Measurements from ENCODE around the gene IPMK. TPM values are rescaled to one million over a fixed set of nuclear protein-coding genes. Genes with fewer than 3 reads are reported as not detected.
"Not testable (repeated sequence)": the region's sequence is repeated elsewhere in the genome, so short reads cannot be mapped to it uniquely, and the experiment has no call there.

Gene IPMK
- total and polyA plus RNA-seq, 2 experiments from 2014 or later, result 3.6 to 6.6 TPM

DNA sequence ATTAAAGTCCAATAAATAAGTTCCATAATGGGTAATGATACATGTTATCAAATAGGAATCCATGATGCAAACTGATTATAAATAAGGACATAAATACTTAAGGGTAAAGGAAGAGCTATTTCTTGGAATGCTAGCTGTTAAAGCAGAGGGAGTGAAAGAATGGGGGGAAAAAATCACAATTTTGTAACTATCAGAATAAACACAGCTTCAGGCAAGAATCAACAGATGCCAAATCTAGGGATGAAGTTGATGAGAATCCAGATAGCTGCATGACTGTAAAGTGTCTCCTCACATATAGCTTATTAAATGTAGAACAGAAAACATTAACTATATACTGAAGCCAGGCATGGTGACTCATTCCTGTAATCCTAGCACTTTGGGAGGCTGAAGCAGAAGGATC, 4.9 kb downstream of the IPMK start:
- H3K9me2 ChIP-seq (ENCODE audit: insufficient read depth), result no peaks in the 10 kb centered on the region
- no peak overlapping the region for H3K9ac ChIP-seq

DNA sequence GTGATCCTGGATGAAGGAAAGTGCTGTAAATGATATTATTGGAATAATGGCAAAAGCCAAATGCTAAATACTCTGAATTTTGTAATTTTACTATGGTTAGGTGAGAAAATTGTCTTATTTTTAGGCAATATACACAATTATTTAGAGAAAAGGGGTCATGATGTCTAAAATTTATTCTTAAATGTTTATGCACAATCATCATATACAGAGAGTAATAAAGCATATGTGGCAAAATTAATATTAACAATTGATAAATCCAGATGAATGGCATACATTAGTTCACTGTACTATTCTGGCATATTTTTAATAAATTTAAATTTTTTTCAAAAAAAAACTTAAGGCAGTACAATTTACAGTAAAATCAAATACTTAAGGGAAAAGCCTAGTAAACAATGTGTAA, 7.4 kb downstream of the IPMK start:
- H3K27ac ChIP-seq, result no peak overlapping the region
- in situ Hi-C loops (cut with MboI), result no loop called here
- H3K27me3 ChIP-seq (replicated peaks; ENCODE audit: insufficient read depth), result no peaks in the 10 kb centered on the region
- no peaks in the 10 kb centered on the region for H4K20me1 ChIP-seq (ENCODE audit: insufficient read depth)
- no peak overlapping the region for H3K4me3 ChIP-seq
- no peaks in the 10 kb centered on the region for H3K36me3 ChIP-seq (ENCODE audit: low read depth)
- TF ChIP-seq EZH2phosphoT487 (IDR thresholded peaks at IDR 0.05; ENCODE audit: insufficient read depth, low read depth) (no peak), EZH2 (IDR thresholded peaks at IDR 0.05; ENCODE audit: insufficient read depth, poor library complexity, severe bottlenecking) (no peak)
- no peaks in the 10 kb centered on the region for H3K9me2 ChIP-seq (ENCODE audit: insufficient read depth)
- no peak for DNase-seq
- H3F3A ChIP-seq (ENCODE audit: insufficient read depth), result no peaks in the 10 kb centered on the region
- peaks cover 6% of the 10 kb centered on the region; the same call in 1 of the 2 replicates for H3K4me1 ChIP-seq (ENCODE audit: insufficient read depth)
- H3K79me2 ChIP-seq (ENCODE audit: insufficient read depth), result peaks cover 79% of the 10 kb centered on the region
- H3K4me2 ChIP-seq (ENCODE audit: unreplicated experiment), result no peak overlapping the region
- H3K9ac ChIP-seq, result no peak overlapping the region
- H2AFZ ChIP-seq, result no peak overlapping the region
- no peaks in the 10 kb centered on the region for H3K9me3 ChIP-seq (ENCODE audit: low read depth)

More for the DNA sequence above, 4.9 kb downstream of the IPMK start:
- H3K36me3 ChIP-seq (ENCODE audit: low read depth), result no peaks in the 10 kb centered on the region
- no peak overlapping the region for H3K4me3 ChIP-seq
- no peak overlapping the region for H3K4me2 ChIP-seq (ENCODE audit: unreplicated experiment)
- H4K20me1 ChIP-seq (ENCODE audit: insufficient read depth), result no peaks in the 10 kb centered on the region
- TF ChIP-seq EZH2 (IDR thresholded peaks at IDR 0.05; ENCODE audit: insufficient read depth, poor library complexity, severe bottlenecking) (no peak), EZH2phosphoT487 (IDR thresholded peaks at IDR 0.05; ENCODE audit: insufficient read depth, low read depth) (no peak)
- in situ Hi-C loops (cut with MboI), result no loop called here
- no peak overlapping the region for H3K27ac ChIP-seq
- peaks cover 74% of the 10 kb centered on the region for H3K79me2 ChIP-seq (ENCODE audit: insufficient read depth)
- H3F3A ChIP-seq (ENCODE audit: insufficient read depth), result peaks cover 16% of the 10 kb centered on the region
- DNase-seq, result no peak
- H3K9me3 ChIP-seq (ENCODE audit: low read depth), result no peaks in the 10 kb centered on the region
- H3K4me1 ChIP-seq (ENCODE audit: insufficient read depth), result peaks cover 11% of the 10 kb centered on the region; the same call in 1 of the 2 replicates
- H2AFZ ChIP-seq, result no peak overlapping the region
- H3K27me3 ChIP-seq (replicated peaks; ENCODE audit: insufficient read depth), result no peaks in the 10 kb centered on the region

DNA sequence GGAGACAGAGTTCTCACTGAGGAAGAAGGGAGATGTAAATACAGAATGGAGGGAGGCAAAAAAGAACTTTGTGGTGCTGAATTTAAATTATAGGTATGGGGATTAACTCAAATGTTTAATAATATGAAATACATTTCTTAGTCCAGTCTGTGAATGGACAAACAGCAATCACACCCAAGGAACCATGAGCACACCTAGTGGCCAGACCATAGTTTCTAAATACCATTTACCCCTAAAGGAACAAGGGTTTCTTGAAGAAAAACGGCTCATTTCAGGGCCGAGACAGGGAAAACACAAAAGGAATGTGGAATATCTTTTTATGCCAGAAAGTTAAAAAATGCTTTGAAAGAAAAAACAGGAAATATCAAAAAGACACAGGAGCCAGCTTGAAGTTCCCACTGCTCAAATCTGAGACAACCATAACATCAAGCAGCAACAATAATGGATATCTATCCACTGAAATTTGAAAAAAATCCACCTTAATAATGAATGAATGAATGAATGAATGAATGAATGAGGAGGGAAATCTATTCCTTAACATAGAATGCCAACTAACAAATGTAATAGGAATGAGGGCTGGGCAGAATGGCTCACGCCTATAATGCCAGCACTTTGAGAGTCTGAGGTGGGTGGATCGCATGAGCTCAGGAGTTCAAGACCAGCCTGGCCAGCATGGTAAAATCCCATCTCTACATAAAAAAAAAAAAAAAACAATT, 8.6 kb downstream of the IPMK start:
- no peak overlapping the region for H3K9ac ChIP-seq
- no peak overlapping the region for H3K4me3 ChIP-seq
- TF ChIP-seq EZH2 (IDR thresholded peaks at IDR 0.05; ENCODE audit: insufficient read depth, poor library complexity, severe bottlenecking) (no peak), EZH2phosphoT487 (IDR thresholded peaks at IDR 0.05; ENCODE audit: insufficient read depth, low read depth) (no peak)
- no peaks in the 10 kb centered on the region for H3K4me1 ChIP-seq (ENCODE audit: insufficient read depth)
- H3K36me3 ChIP-seq (ENCODE audit: low read depth), result no peaks in the 10 kb centered on the region
- H3K27ac ChIP-seq, result no peak overlapping the region
- no peaks in the 10 kb centered on the region for H3F3A ChIP-seq (ENCODE audit: insufficient read depth)
- no peaks in the 10 kb centered on the region for H3K9me2 ChIP-seq (ENCODE audit: insufficient read depth)
- H3K27me3 ChIP-seq (replicated peaks; ENCODE audit: insufficient read depth), result no peaks in the 10 kb centered on the region
- in situ Hi-C loops (cut with MboI), result no loop called here
- H3K9me3 ChIP-seq (ENCODE audit: low read depth), result no peaks in the 10 kb centered on the region
- no peak overlapping the region for H3K4me2 ChIP-seq (ENCODE audit: unreplicated experiment)
- H2AFZ ChIP-seq, result no peak overlapping the region
- 96 to 99% methylated on average over 4 of the region's 4 CpGs for WGBS, 2 experiments (ENCODE audit: low coverage in 1 of 2, low lambda C conversion rate in 2 of 2, missing lambda C conversion rate in 2 of 2)
- H3K79me2 ChIP-seq (ENCODE audit: insufficient read depth), result peaks cover 67% of the 10 kb centered on the region
- no peak for DNase-seq
- no peaks in the 10 kb centered on the region for H4K20me1 ChIP-seq (ENCODE audit: insufficient read depth)

DNA sequence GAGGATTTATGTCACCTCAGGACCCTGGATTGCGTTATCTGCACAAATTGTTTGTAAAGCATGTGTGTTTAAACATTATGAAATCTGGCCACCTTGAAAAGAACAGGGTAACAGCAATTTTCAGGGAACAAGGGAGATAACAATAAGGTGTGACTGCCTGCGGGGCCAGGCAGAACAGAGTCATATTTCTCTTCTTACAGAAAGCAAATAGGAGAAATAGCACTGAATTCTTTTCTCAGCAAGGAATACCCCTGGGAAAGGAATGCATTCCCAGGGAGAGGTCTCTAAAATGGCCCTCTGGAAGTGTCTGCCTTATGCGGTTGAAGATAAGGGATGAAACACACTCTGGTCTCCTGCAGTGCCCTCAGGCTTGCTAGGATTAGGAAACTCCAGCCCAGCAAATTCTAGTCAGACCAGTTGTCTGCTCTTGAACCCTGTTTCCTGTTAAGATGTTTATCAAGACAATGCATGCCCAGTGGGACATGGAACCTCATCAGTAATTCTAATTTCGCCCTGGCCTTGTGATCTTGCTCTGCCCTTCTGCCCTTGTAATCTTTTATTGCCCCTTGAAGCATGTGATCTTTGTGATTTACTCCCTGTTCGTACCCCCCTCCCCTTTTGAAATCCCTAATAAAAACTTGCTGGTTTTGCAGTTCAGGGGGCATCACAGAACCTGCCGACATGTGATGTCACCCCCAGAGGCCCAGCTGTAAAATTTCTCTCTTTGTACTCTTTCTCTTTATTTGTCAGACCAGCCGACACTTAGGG, 11.5 kb downstream of the IPMK start:
- WGBS, 2 experiments (ENCODE audit: low coverage in 1 of 2, low lambda C conversion rate in 2 of 2, missing lambda C conversion rate in 2 of 2), result 88 to 92% methylated on average over 7 of the region's 7 CpGs
- in situ Hi-C loops (cut with MboI), result not testable (repeated sequence)

More for the DNA sequence above, 11.5 kb downstream of the IPMK start:
- not testable (repeated sequence) for DNase-seq; H3K4me2 ChIP-seq (ENCODE audit: unreplicated experiment); H3K27ac ChIP-seq; H3K4me1 ChIP-seq (ENCODE audit: insufficient read depth); H3K9me3 ChIP-seq (ENCODE audit: low read depth); H3K4me3 ChIP-seq; H3K9me2 ChIP-seq (ENCODE audit: insufficient read depth); H2AFZ ChIP-seq; H3F3A ChIP-seq (ENCODE audit: insufficient read depth); H3K36me3 ChIP-seq (ENCODE audit: low read depth); H4K20me1 ChIP-seq (ENCODE audit: insufficient read depth); H3K9ac ChIP-seq; H3K27me3 ChIP-seq (replicated peaks; ENCODE audit: insufficient read depth)
- peaks cover 39% of the 10 kb centered on the region for H3K79me2 ChIP-seq (ENCODE audit: insufficient read depth)
